Esophagus squamous epithelium (tissue), 5 donors: ENCODE measurements around the gene MACC1. TPM values are rescaled to one million over a fixed set of nuclear protein-coding genes. Genes with fewer than 3 reads are reported as not detected.
"Not testable (repeated sequence)": the region's sequence is repeated elsewhere in the genome, so short reads cannot be mapped to it uniquely, and the experiment has no call there.

Experiments used
- DNase-seq: peaks from one replicate; lab custom pipeline; 2025; lab: John Stamatoyannopoulos, UW
- H3K27ac ChIP-seq, 4 donors: fragments of 200-600 bp; sonication (generic); one replicate each; pipeline ENCODE4 v1.5.1; 2016 to 2019; ENCODE audit warnings: mild to moderate bottlenecking in 1 of 4
- H3K27me3 ChIP-seq, 4 donors: fragments of 200-600 bp; sonication (generic); 1 replicate in 3 of 4; 2 replicates in 1 of 4; pipeline versions ENCODE4 v1.5.1 to v1.6.0; 2017 to 2021; ENCODE audit warnings: antibody characterized with exemption in 1 of 4
- H3K36me3 ChIP-seq, 3 donors: fragments of 200-600 bp; sonication (generic); one replicate each; pipeline ENCODE4 v1.5.1; 2016 to 2019
- H3K4me1 ChIP-seq, 3 donors: fragments of 200-600 bp; sonication (generic); one replicate each; pipeline ENCODE4 v1.5.1; 2017 to 2019
- H3K4me3 ChIP-seq, 4 donors: fragments of 200-600 bp; sonication (generic); 1 replicate in 3 of 4; 2 replicates in 1 of 4; pipeline ENCODE4 v1.5.1; 2016 to 2019; ENCODE audit warnings: mild to moderate bottlenecking in 2 of 4, moderate library complexity in 1 of 4
- H3K9me3 ChIP-seq, 3 donors: fragments of 200-600 bp; sonication (generic); one replicate each; pipeline ENCODE4 v1.5.1; 2016 to 2019
- CTCF ChIP-seq, 6 experiments: fragments of 450-650 bp in 4 of 6; fragments of 200-600 bp in 2 of 6; sonication (generic) in 2 of 6; IDR thresholded peaks; one replicate each; pipeline ENCODE4 v1.5.1; 2016 to 2019; ENCODE audit warnings: antibody characterized with exemption in 6 of 6, mild to moderate bottlenecking in 4 of 6, moderate library complexity in 4 of 6
- POLR2A ChIP-seq, 4 donors: fragments of 450-650 bp; IDR thresholded peaks; one replicate each; pipeline ENCODE4 v1.6.1; 2017; ENCODE audit warnings: antibody characterized with exemption in 4 of 4, mild to moderate bottlenecking in 4 of 4, moderate library complexity in 3 of 4
- WGBS, 2 donors: methylation state at CpG; one replicate each; pipeline ENCODE4 v1.1.5; 2018; 5-methylcytosine and 5-hydroxymethylcytosine counted together
- intact Hi-C: fragments of 100-400 bp; cut with DNase I; formaldehyde crosslinking; loops from one replicate; pipeline ENCODE4 v1.15.0; 2022
- total RNA-seq, 4 donors: library from RNA; depleted of rRNA; stranded (reverse); fragments of >200 nt; gene quantifications; one replicate each; pipeline ENCODE4 v1.1.0, GENCODE V29; 2016
- donor health status: DM: yes; HTN: yes; CAD: no.

Gene MACC1
- total RNA-seq, 4 donors from 2014 or later, result 17.4 to 32.8 (median 23.2) TPM

- no peak for TF ChIP-seq POLR2A (IDR thresholded peaks at IDR 0.05)
- no peak for TF ChIP-seq CTCF (IDR thresholded peaks at IDR 0.05)
- no peak for DNase-seq
- Histone ChIP-seq H3K9me3 (no peaks in the 10 kb centered on the region), H3K4me1 (peaks cover 5 to 25% (median 8%) of the 10 kb centered on the region in 3 donors), H3K4me3 (peak overlapping the region in 2 of 4 donors; percentile 16 to 42), H3K36me3 (no peaks in the 10 kb centered on the region), H3K27me3 (no peaks in the 10 kb centered on the region), H3K27ac (peak overlapping the region in 2 of 4 donors; percentile 34 to 76)
- 67 to 71% methylated on average over 3 of the region's 3 CpGs for WGBS, 2 donors
- intact Hi-C loops, result no loop called here
Observed at GRCh38 chr7:20214921-20215669, 2.1 kb downstream of the MACC1 start.

- 88 to 91% methylated on average over 2 of the region's 2 CpGs for WGBS, 2 donors
- intact Hi-C loops, result no loop called here
- no peak for DNase-seq
Observed at GRCh38 chr7:20214132-20214531, 3.1 kb downstream of the MACC1 start.

GRCh38 chr7:20213378-20213777 is 3.8 kb downstream of the MACC1 start:
- 88 to 100% methylated on average over 1 of the region's 1 CpG for WGBS, 2 donors
- intact Hi-C loops, result no loop called here
- H3K36me3 ChIP-seq, result no peaks in the 10 kb centered on the region
- H3K27me3 ChIP-seq, result no peaks in the 10 kb centered on the region
- peaks cover 0 to 7% (median 0%) of the 10 kb centered on the region in 3 donors for H3K9me3 ChIP-seq
- H3K4me1 ChIP-seq, result peaks cover 0 to 8% (median 5%) of the 10 kb centered on the region in 3 donors
- TF ChIP-seq CTCF (IDR thresholded peaks at IDR 0.05) (no peak), POLR2A (IDR thresholded peaks at IDR 0.05) (no peak)
- no peak overlapping the region for H3K4me3 ChIP-seq
- no peak overlapping the region for H3K27ac ChIP-seq
- no peak for DNase-seq

More at GRCh38 chr7:20214132-20214531, 3.1 kb downstream of the MACC1 start:
- H3K27ac ChIP-seq, result no peak overlapping the region
- no peak for TF ChIP-seq CTCF (IDR thresholded peaks at IDR 0.05)
- TF ChIP-seq POLR2A (IDR thresholded peaks at IDR 0.05), result no peak
- no peaks in the 10 kb centered on the region for H3K36me3 ChIP-seq
- H3K27me3 ChIP-seq, result no peaks in the 10 kb centered on the region
- peaks cover 0 to under 1% (median 0%) of the 10 kb centered on the region in 3 donors for H3K9me3 ChIP-seq
- H3K4me1 ChIP-seq, result peaks cover 3 to 16% (median 5%) of the 10 kb centered on the region in 3 donors
- no peak overlapping the region for H3K4me3 ChIP-seq

- H3K4me1 ChIP-seq, result no peaks in the 10 kb centered on the region
- TF ChIP-seq CTCF (IDR thresholded peaks at IDR 0.05) (no peak), POLR2A (IDR thresholded peaks at IDR 0.05) (no peak)
- H3K27ac ChIP-seq, result no peak overlapping the region
- DNase-seq, result no peak
- 71 to 76% methylated on average over 3 of the region's 3 CpGs for WGBS, 2 donors
- H3K9me3 ChIP-seq, result peaks cover 0 to 7% (median 0%) of the 10 kb centered on the region in 3 donors
- no peaks in the 10 kb centered on the region for H3K36me3 ChIP-seq
- intact Hi-C loops, result no loop called here
- H3K27me3 ChIP-seq, result no peaks in the 10 kb centered on the region
- no peak overlapping the region for H3K4me3 ChIP-seq
Observed at GRCh38 chr7:20211376-20211775, 5.8 kb downstream of the MACC1 start.

- Histone ChIP-seq H3K9me3 (peaks cover 0 to 7% (median 0%) of the 10 kb centered on the region in 3 donors), H3K4me1 (no peaks in the 10 kb centered on the region), H3K27ac (no peak overlapping the region), H3K36me3 (no peaks in the 10 kb centered on the region), H3K4me3 (no peak overlapping the region), H3K27me3 (no peaks in the 10 kb centered on the region)
- TF ChIP-seq CTCF (IDR thresholded peaks at IDR 0.05) (no peak), POLR2A (IDR thresholded peaks at IDR 0.05) (no peak)
- no peak for DNase-seq
- WGBS, 2 donors, result 83 to 93% methylated on average over 6 of the region's 6 CpGs
- intact Hi-C loops, result no loop called here
Observed at GRCh38 chr7:20208651-20209307, 8.4 kb downstream of the MACC1 start.

GRCh38 chr7:20207811-20208210 is 9.4 kb downstream of the MACC1 start:
- H3K4me3 ChIP-seq, H3K27me3 ChIP-seq, H3K27ac ChIP-seq, H3K4me1 ChIP-seq, H3K9me3 ChIP-seq, intact Hi-C loops, DNase-seq, H3K36me3 ChIP-seq: not testable (repeated sequence)
- WGBS, 2 donors, result 94 to 100% methylated on average over 1 to 2 of the region's 2 CpGs
